HL-60/S4 treated with retinoic acid at 250 ng/mL for 4 days and 3 days (cell line): ENCODE results near the gene TMEM38B.
"Not testable (repeated sequence)": the region's sequence is repeated elsewhere in the genome, so short reads cannot be mapped to it uniquely, and the experiment has no call there.

Experiments
- in situ Hi-C: fragments of 300-500 bp; cut with MboI; formaldehyde crosslinking; loops from 2 replicates; pipeline ENCODE4 v1.7.0; 2022; ENCODE audit warnings: low sequenced_read_pairs

The TMEM38B gene

DNA sequence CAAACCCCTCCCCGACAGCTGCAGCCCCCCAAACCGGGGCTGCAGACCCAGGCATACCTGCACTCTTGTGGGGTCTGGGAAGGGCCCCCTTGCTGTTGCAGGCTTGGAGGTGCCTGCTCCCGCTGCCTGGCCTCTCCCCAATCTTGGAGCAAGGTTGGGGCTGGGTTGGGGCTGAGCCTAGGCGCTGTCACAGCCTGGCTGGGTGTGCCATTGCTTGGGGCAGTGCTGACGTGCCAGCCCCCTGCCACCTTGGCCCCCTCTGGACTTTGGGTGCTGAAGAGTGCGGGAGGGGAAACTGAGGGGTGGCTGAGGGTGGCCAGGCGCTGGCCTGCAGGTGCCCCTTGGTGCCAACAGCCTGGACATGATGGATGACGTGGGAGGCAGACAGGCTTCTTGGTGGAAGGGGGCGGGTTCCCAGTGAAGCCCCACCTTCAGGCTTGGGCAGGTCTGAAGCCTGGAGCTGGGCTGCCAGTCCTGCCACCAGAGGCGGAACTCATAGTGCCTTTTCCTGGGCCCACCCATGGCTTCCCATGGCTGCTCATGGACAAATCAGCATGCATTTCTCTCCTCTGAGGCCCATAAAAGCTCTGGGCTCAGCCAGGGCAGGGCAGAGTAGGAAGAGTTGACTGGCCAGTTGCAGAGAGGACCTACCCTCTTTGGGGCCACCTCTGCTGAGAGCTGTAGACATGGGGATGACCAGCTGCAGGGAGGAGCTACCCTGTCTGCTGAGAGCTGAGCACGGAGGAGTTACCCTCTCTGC is 19.1 kb downstream of the TMEM38B start:
- in situ Hi-C loops, result loop anchor here (25.0 kb wide), 1 partner anchor 101 kb away; no protein-coding TSS in a partner anchor

GRCh38 chr9:105714020-105714331 is 19.6 kb downstream of the TMEM38B start:
- in situ Hi-C loops, result loop anchor here (25.0 kb wide), 1 partner anchor 102 kb away; no protein-coding TSS in a partner anchor

GRCh38 chr9:105716146-105716545 is 21.8 kb downstream of the TMEM38B start:
- in situ Hi-C loops, result loop anchor here (25.0 kb wide), 1 partner anchor 104 kb away; no protein-coding TSS in a partner anchor

GRCh38 chr9:105722099-105722498 is 27.8 kb downstream of the TMEM38B start:
- in situ Hi-C loops, result loop anchor here (25.0 kb wide), 1 partner anchor 110 kb away; no protein-coding TSS in a partner anchor

DNA sequence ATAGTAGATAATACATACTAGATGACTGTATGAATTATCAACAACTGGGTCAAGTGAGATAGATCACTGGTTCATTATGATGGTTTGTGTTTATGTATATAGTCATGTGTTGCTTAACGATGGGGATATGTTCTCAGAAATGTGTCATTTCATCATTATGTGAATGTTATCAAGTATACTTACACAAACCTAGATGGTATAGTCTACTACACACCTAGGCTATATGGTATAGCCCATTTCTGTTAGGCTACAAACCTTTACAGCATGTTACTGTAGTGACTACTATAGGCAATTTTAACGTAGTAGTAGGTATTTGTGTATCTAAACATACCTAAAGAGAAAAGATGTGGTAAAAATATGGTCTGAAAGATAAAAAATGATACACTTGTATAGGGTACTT is 31.0 kb downstream of the TMEM38B start:
- in situ Hi-C loops, result no loop called here

GRCh38 chr9:105728230-105728629 is 33.9 kb downstream of the TMEM38B start:
- in situ Hi-C loops, result not testable (repeated sequence)

- in situ Hi-C loops, result not testable (repeated sequence)
Observed at GRCh38 chr9:105731420-105731819, 37.1 kb downstream of the TMEM38B start.

DNA sequence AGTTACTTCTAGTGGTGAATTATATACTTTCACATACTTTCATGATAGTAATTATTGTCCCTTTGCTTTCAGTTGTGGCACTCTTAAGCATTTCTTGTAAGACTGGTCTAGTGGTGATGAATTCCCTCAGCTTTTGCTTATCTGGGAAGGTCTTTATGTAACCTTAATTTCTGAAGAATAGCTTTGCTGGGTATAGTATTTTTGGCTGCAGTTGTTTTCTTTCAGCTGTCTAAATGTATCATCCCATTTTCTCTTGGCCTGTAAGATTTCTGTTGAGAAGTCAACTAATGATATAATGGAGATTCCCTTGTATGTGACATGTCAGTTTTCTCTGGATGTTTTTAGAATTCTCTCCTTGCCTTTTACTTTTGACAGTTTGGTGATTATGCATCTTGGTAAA is 41.0 kb downstream of the TMEM38B start:
- in situ Hi-C loops, result no loop called here

- in situ Hi-C loops, result no loop called here
Observed at GRCh38 chr9:105737205-105737604, 42.9 kb downstream of the TMEM38B start.

GRCh38 chr9:105742088-105742487 is 47.7 kb downstream of the TMEM38B start:
- in situ Hi-C loops, result no loop called here

GRCh38 chr9:105747325-105747724 is 53.0 kb downstream of the TMEM38B start:
- in situ Hi-C loops, result not testable (repeated sequence)

- in situ Hi-C loops, result no loop called here
Observed at GRCh38 chr9:105751761-105752160, 57.4 kb downstream of the TMEM38B start.

GRCh38 chr9:105757496-105758251 is 63.3 kb downstream of the TMEM38B start:
- in situ Hi-C loops, result no loop called here

DNA sequence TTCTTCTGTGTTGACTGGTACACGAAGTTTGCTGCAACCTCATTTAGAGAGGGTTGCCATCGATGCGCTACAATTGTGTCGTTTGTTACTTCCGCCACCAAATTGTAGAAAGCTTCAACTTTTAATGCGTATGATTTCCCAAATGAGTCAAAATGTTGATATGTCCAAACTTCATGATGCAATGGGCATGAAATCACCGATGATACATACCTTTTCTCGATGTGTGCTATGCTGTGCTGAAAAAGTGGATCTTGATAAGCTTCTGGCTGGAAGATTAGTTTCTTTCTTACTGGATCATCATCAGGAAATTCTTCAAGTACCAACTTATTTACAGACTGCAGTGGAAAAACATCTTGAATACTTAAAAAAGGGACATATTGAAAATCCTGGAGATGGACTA is 65.7 kb downstream of the TMEM38B start:
- in situ Hi-C loops, result no loop called here

GRCh38 chr9:105782561-105783494 is 88.5 kb downstream of the TMEM38B start:
- in situ Hi-C loops, result not testable (repeated sequence)

GRCh38 chr9:105783495-105783872 is 89.1 kb downstream of the TMEM38B start:
- in situ Hi-C loops, result not testable (repeated sequence)

- in situ Hi-C loops, result not testable (repeated sequence)
Observed at GRCh38 chr9:105786796-105787195, 92.5 kb downstream of the TMEM38B start.

GRCh38 chr9:105816202-105816744 is 121.9 kb downstream of the TMEM38B start:
- in situ Hi-C loops, result no loop called here

- in situ Hi-C loops, result no loop called here
Observed at GRCh38 chr9:105816981-105817380, 122.6 kb downstream of the TMEM38B start.

GRCh38 chr9:105818903-105819302 is 124.6 kb downstream of the TMEM38B start:
- in situ Hi-C loops, result no loop called here

GRCh38 chr9:105822814-105823213 is 128.5 kb downstream of the TMEM38B start:
- in situ Hi-C loops, result no loop called here
